Measurements from ENCODE around the gene THAP11. TPM values are rescaled to one million over a fixed set of nuclear protein-coding genes. Genes with fewer than 3 reads are reported as not detected.

Gene THAP11
- total and polyA plus RNA-seq, 2 of the 4 experiments (the other 2 are of a cell fraction): 13.3 to 14.5 TPM

DNA sequence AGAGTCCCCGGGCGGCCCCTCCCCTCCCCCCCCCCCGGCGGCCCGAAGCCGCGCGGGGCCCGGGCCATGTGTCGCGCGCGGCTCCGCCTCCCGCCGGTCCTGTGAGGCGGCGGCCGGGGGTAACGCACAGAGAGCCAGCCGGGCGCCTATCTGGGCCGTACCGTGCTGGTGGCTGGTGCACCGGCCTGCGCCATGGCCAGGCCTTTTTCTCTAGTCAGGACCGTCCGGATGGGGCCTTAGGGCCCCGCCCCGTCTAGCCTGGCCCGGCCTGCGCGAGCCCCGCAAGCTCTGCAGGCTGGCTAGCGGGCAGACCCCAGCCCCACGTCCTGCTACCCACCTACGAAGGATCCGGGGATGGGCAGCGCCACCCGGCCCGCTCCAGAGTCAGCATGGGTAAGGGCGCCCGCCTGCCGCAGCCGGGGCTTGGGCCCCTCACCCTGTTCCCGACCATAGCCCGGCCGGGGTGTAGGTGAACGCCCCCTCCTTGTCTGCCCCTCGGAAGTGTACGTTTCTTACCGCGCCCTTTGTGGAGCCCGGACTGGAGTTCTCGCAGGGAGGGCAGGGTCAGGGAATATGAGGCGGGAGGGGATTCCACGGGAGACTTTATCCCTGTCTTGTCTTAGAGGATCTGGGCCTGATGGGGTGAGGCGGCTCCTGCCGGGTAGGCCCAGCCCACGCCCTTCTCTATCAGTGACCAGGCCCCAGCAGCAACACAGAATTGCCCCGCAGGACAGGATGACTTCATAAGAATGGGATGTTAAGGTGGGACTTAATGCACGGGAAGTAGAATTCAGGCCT lies 5.1 kb downstream of the THAP11 start, which contains the start of gene CENPT:
Gene CENPT, minus strand, starts transcription at position 630 of the 798 bp plus-strand sequence. CDS start 13,834 bp downstream, outside the sequence.
- peak within 1 kb of the TSS; percentile 70 for H3K18ac ChIP-seq (ENCODE audit: low read depth, low read length)
- WGBS, 2 experiments (ENCODE audit: extremely low coverage in 2 of 2, insufficient read length in 1 of 2): 1% methylated on average over 21 of the region's 62 CpGs; no CpG with 5 or more reads in 1 of the 2 experiments
- peak within 1 kb of the TSS; percentile 79 for H2AK5ac ChIP-seq (ENCODE audit: low read depth, low read length)
- TSS peak; percentile 33 for BruUV-seq (replicated peaks)
- peak within 1 kb of the TSS; percentile 72 for H3K56ac ChIP-seq (ENCODE audit: extremely low read depth, insufficient read depth, low read length)
- H3K27me3 ChIP-seq (ENCODE audit: control insufficient read depth, insufficient read depth, low read length): no peaks in the 10 kb centered on the region
- DNase-seq: peak; percentile 64
- peak within 1 kb of the TSS; percentile 67 for H2BK120ac ChIP-seq (ENCODE audit: low read depth, low read length)
- 0 out of 2 replicates have a peak, but pooled peaks cover 2% of the 10 kb centered on the region for H3K36me3 ChIP-seq (ENCODE audit: control insufficient read depth, insufficient read depth, low read length)
- peak within 1 kb of the TSS; percentile 91 for H3K14ac ChIP-seq (replicated peaks; ENCODE audit: low read depth, low read length)
- H3K79me1 ChIP-seq (ENCODE audit: low read depth in 1 of 2, low read length in 2 of 2): peaks cover 24 to 69% of the 10 kb centered on the region in 2 experiments
- H3K9ac ChIP-seq (ENCODE audit: low read depth, low read length): peak within 1 kb of the TSS; percentile 95
- in situ Hi-C loops (cut with MboI; ENCODE audit: low sequenced_read_pairs) (no loop called here), intact Hi-C loops (cut with micrococcal nuclease) (loop anchor here (2.0 kb wide), 1 partner anchor 26 kb away; the partner anchor contains the start of gene EDC4), dilution Hi-C loops (cut with HindIII; ENCODE audit: low sequenced_read_pairs, unreplicated experiment) (no loop called here)
- H4K91ac ChIP-seq (ENCODE audit: insufficient read depth, low read depth, low read length): peak within 1 kb of the TSS; percentile 73
- peak within 1 kb of the TSS; percentile 98 for H3K27ac ChIP-seq (ENCODE audit: insufficient read depth, low read length)
- H2BK5ac ChIP-seq (ENCODE audit: low read depth, low read length, poor library complexity, severe bottlenecking): peak within 1 kb of the TSS; percentile 91
- peak within 1 kb of the TSS; percentile 76; the same call in 1 of the 2 replicates for H3K23ac ChIP-seq (ENCODE audit: low read depth, low read length)
- H2BK20ac ChIP-seq (ENCODE audit: low read depth, low read length): no peak within 1 kb of the TSS; the same call in 1 of the 2 replicates
- peak within 1 kb of the TSS; percentile 96 for H3K4me2 ChIP-seq (ENCODE audit: low read depth, low read length)
- peaks cover 56% of the 10 kb centered on the region for H4K20me1 ChIP-seq (ENCODE audit: insufficient read depth, low read length)
- peak within 1 kb of the TSS; percentile 53 for H3K4me3 ChIP-seq (ENCODE audit: insufficient read depth, low read depth, low read length)
- no peaks in the 10 kb centered on the region for H3K9me3 ChIP-seq (ENCODE audit: control insufficient read depth, insufficient read depth, low read length)
- CTCF ChIA-PET: no interaction called here
- H2AFZ ChIP-seq (replicated peaks; ENCODE audit: low read length, poor library complexity): peak within 1 kb of the TSS; percentile 94
- H2BK15ac ChIP-seq (ENCODE audit: low read depth, low read length): peak within 1 kb of the TSS; percentile 48; the same call in 1 of the 3 replicates
- H2AK9ac ChIP-seq (replicated peaks; ENCODE audit: low read depth, low read length, poor library complexity): peak within 1 kb of the TSS; percentile 100
- TF ChIP-seq MXI1 (IDR thresholded peaks at IDR 0.05; ENCODE audit: borderline replicate concordance, low read depth, low read length) (peak; percentile 62; the same call in 1 of the 2 replicates), RAD21 (IDR thresholded peaks at IDR 0.05; ENCODE audit: low read length) (0 out of 2 replicates have a peak, but pooled peaks have one; percentile 6), CEBPB (IDR thresholded peaks at IDR 0.05; ENCODE audit: low read depth, low read length) (no peak), POLR2A (IDR thresholded peaks at IDR 0.05; ENCODE audit: low read depth, low read length) (peak; percentile 65)
- TF ChIP-seq, protein P1, sequence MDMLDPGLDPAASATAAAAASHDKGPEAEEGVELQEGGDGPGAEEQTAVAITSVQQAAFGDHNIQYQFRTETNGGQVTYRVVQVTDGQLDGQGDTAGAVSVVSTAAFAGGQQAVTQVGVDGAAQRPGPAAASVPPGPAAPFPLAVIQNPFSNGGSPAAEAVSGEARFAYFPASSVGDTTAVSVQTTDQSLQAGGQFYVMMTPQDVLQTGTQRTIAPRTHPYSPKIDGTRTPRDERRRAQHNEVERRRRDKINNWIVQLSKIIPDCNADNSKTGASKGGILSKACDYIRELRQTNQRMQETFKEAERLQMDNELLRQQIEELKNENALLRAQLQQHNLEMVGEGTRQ (IDR thresholded peaks at IDR 0.05; ENCODE audit: low read depth, low read length): no peak
- peak within 1 kb of the TSS; percentile 83 to 95 for H4K8ac ChIP-seq (ENCODE audit: low read depth in 2 of 2, low read length in 2 of 2)
- H4K5ac ChIP-seq (ENCODE audit: low read depth, low read length): peak within 1 kb of the TSS; percentile 61
- H3K4me1 ChIP-seq (ENCODE audit: control insufficient read depth, insufficient read depth, low read length): peaks cover 13% of the 10 kb centered on the region
- H3K4ac ChIP-seq (ENCODE audit: low read depth, low read length): peak within 1 kb of the TSS; percentile 92
- peaks cover 17% of the 10 kb centered on the region for H3K9me1 ChIP-seq (ENCODE audit: insufficient read depth, low read length)
- peak; percentile 50 for ATAC-seq (ENCODE audit: low read depth)
- POLR2A ChIA-PET (ENCODE audit: unreplicated experiment): no interaction called here
